Activated CD8-positive, alpha-beta memory T cell treated with anti-CD3 and anti-CD28 coated beads for 48 hours (primary cell): ENCODE measurements around the gene C3orf22.

Experiments
- DNase-seq, 3 experiments: peaks; one replicate each; pipeline ENCODE4 v3.0.0-alpha.2; 2020; ENCODE audit warnings: low read depth in 2 of 3, low spot score in 2 of 3

The C3orf22 gene

DNA sequence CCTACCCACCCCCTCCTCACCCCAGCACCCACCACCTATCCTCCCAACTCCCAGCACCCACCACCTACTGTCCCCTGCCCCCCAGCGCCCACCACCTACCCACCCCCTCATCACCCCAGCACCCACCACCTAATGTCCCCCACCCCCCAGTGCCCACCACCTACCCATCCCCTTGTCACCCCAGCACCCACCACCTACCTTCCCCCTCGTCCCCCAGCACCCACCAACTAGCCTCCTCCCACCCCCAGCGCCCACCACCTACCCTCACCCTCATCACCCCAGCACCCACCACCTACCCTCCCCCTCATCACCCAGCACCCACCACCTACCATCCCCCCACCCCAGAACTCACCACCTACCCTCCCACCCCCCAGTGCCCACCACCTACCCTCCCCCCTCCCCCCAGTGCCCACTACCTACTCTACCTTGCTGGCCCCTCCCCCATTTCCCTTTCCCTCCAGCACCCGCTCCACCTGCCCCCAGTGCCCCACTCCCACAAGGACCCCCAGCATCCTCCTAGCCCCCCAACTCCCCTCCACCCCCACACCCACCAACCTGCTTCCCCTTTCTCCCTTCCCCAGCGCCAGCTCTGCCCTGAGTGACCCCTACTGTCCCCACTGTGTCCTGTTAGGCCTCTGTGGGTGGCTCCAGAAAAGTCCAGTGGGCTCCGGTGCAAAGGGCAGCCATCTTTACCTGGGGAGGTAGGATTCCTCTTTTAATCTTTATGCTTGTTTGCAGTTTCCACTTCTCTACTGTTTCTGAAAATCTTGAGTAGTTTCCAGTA, 42.4 kb downstream of the C3orf22 start:
- DNase-seq, result no peak

DNA sequence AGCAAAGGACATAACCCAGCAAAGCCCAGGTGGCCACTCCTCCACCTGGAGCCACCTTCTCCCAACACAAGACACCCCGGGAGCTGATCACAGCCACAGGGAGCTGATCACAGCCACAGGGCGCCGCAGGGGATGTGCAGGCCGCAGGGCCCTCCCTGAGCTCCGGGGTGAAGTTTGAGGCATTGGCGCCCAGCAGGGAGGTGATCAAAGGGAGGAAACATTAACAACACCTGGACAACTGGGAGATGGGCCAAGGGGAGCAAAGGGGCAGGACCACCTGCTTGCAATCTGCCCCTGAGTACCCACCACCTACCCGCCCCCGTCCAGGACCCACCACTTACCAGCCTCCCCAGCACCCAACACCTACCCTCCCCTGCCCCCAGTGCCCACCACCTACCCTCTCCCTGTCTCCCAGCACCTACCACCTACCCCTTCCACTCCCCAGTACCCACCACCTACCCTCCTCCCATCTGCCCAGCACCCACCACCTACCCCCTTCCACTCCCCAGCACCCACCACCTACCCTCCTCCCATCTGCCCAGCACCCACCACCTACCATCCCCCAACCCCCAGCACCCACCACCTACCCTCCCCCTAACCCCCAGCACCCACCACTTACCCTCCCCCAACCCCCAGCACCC, 43.5 kb downstream of the C3orf22 start:
- DNase-seq, result no peak

DNA sequence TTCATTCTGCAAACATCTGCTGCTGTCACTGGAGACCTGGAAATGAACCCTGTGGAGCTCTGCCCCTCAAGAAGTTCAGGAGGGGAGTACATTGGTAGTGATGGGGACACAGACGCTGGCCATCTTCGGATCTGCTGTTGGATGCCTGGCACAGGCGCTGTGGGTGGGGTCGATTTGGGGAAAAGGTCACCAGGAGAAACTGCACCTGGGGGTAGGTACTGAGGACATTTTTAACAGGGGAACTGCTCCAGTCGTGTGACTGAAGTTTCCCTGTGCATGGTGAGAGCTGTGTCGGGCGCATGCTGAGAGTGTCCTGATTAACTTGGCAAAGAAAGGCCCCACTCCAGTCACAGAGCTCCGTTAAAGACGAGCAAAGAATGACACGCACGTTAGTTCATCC, 44.6 kb downstream of the C3orf22 start:
- no peak for DNase-seq

DNA sequence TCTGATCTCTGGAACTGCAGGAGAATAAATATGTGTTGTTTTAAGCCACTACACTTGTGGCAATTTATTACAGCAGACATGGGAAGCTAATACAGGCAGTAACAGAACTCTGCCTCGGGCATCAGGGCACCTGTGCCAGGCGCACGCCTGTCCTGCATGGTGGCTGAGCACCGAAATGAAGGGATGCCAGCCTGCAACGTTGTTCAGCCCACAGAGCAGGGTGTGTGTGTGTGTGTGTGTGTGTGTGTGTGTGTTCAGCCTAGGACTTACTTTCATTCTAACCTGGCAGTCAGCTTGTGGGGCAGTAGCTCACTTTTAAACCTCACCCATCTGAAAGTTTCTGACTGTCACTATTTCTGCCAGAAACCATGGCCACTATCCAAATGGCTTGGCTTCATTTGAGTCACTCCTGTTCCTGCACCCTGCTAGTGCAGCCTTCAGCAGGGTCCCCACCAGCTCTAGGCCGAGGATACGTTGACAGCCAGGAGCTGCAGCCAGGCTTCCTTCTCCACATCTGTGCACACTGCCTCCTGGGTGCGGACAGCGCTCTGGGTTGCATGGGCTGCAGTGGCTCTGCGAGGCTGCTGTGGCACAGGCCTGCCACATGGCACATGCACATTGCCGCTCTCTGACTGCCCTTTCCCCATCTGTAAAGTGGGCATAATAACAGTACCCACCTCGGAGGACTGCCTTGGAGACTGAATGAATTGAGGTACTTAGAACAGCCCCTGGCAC, 45.6 kb downstream of the C3orf22 start:
- DNase-seq, result no peak

DNA sequence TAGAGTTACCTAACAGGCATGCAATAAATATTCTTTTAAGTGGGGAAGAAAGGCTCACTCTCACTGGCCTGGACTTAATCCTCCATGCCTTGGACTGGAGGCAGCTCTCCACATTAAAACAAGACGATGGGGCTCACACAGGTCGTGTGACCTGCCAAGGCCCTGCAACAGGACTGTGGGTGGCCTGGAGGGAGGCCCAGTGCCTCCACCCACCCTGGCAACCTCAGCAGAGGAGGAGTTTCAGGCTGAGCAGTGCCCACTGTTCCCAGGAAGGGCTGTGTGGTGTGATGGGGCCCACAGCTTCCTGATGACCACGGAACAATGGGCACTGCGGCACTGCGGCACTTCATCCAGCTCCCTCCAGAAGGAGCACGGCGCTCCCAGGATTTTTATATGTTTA, 46.7 kb downstream of the C3orf22 start:
- DNase-seq, result no peak

DNA sequence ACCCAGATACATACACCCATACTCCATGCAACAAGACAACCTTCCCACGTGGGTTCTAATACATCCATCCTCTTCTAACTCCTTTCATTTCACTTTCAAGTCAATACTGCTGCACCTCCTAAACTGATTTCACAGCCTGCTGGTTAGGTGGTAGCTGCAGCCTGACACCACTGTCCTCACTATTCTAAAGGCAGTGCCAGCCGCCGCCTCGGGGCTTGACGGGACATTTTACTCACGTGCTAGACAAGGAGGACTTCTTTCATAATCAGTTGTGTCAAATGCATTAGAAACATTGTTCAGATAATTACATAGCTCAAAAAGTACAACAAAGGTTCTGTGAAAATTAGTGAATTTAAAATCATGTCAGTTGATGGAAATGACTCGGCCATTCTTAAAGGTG, 47.4 kb downstream of the C3orf22 start:
- no peak for DNase-seq

DNA sequence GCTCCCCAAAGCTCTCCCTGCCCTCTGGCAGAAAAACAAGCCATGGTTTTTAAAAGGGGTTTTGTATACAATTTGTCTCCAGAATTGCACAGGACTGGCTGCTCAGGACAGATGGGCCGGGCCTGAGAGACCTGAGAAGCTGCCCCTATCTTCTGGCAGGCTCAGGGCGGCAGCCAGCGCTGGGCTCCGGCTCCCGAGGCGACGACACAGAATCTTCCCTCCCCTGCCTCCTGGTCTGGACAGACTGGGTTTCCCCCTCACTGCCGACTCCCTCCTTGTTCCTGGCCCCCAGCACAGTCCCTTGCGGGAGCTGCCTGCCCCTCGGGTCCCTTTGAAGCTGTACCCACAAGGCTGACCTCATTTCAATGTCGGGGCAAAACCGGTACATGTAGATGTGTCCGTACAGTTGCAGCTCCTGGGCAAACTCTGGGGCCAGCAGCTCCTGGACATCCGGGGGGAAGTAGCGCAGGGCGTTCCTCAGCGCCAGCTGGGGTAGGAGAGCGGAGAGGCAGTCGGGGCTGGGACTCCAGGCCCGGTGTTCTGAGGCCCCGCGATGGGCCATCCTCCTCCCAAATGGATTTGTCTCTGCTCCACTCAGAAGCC, 48.3 kb downstream of the C3orf22 start:
- DNase-seq, result no peak

DNA sequence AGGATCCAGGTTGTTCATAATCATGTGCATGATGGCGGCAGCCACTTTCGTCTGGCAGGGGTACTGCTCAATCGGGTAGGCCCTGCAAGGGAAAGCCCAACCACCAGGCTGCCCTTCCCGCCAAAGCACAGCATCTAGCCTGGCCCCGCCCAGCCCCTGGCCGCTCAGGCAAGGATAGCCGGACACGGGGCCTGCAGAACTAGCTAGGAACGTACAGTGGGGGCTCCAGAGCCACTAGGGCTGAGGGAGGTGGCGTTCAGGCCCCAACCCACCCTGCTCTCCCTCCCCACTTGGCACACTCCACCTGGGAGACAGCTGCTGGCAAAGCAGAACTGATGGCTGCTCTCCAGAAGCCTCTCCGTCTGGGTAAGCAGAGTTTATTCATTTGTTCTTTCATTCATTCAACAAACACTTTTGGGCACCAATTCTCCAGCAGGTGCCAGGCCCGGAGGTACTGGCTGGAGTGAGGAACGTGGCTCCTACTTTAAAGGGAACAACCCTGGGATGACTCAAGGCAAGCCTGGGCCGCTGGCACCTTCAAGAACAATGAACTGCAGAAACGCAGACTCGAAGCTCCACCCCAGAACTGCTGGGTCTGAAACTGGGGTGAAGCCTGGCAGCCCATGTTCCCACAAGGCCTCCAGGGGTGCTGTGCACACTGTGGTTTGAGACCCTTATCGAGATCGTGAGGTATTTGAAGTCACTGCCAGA, 49.0 kb downstream of the C3orf22 start:
- DNase-seq, result no peak

DNA sequence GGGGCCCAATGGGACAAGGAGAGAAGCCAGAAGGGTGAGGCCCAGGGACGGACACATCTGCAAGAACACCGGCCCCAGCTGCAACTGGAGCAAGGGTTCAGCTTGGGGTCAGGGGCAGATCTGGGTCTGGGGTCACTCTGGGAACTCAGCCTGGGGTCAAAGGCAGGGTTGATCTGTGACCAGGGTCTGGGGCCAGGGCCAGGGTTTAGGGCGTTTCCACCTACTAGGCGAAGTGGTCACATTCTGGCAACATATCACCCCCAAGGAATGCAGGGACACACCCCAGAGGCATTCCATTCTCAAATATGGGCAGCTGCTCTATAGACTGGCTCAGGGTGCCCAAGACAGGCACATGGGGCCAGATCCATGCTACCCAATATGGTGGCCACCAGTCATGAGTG, 50.2 kb downstream of the C3orf22 start:
- DNase-seq, result no peak

DNA sequence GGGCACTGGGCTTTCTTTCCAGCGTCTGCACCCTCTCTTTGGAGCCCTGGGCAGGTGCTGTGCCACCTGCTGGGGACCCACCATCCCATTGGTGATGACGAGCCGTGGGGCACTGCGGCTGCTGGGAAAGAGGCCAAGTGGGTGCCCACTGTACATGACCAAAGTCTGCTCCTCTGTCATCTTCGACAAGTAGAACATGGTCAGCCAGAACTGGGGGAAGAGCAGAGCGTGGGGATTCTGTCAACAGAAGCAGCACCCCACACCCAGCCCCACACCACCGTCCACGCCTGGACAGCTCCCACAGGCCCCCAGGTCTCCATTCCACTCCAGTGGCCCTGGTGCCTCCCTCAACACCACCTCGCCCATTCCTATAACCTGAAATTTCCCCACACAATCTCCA, 50.8 kb downstream of the C3orf22 start:
- DNase-seq, result no peak

DNA sequence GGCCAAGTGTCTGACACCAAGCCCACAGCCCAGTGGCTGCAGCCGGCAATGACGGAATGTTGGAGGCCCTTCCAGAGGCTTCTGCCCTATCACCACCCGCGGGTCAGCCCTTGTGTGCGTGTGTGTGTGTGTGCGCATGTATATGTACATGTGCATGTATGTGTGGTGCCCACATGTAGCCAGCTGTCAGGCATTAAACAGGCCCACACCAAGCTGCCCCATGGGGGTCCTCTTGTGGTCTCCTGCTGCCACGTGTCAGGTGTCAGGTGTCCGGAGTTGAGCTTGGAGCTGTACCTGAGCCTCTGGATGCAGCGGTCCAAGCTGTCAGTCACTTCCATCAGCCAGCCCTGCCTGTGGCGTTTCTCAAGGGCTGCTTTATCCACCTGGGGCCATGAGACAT, 55.0 kb downstream of the C3orf22 start:
- DNase-seq, result no peak

DNA sequence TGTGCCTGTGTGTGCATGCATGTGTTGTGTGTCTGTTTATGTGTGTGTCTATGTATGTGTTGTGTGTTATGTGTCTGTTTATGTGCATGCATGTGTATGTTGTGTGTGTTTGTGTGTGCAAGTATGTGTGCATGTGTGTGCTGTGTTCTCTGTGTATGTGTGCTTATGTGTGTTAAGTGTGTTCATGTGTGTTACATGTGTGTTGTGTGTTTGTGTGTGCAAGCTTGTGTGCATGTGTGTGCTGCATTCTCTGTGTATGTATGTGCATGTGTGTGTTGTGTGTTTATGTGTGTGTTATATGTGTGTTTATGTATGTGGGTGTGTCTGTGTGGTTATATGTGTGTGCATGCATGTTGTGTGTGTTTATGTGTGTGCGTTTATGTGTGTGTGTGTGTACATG, 56.1 kb downstream of the C3orf22 start:
- DNase-seq, result no peak

DNA sequence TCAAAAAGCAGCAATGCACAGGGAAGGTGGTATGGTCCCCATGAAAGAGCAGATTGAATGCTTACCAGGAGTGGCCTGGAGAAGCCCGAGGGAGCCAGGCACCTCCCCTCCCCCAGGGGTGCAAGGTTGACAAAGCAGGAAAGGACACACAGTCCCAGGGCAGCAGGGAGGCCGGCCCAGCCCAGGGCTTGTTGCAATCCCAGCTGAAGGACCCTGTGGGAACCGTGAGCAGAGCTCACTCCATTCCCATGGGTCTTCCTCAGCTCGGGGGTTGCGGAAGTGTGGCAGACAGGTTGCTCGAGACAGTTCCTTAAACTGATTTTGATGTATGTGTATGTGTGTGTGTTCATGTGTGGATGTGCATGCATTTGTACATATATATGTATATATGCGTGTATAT, 57.0 kb downstream of the C3orf22 start:
- DNase-seq, result no peak

DNA sequence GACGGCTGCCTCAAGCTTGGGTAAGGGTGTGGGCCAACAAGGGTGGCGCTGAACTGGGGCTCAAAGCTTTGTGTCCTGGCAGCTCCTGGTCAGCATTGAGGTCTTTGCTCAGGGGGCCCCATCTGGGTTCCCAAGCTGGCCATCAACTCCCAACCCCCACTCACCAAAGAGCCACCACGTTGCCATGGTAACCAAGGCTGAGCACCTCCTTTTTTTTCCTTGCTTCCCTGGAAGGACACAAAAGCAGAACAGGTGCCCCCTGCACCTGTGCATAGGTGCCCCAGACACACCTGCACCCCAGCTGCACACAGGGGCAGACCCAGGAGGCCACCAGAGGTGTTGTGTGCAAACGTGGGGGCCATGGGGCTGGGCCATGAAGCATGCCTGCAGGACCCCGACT, 57.7 kb downstream of the C3orf22 start:
- no peak for DNase-seq

DNA sequence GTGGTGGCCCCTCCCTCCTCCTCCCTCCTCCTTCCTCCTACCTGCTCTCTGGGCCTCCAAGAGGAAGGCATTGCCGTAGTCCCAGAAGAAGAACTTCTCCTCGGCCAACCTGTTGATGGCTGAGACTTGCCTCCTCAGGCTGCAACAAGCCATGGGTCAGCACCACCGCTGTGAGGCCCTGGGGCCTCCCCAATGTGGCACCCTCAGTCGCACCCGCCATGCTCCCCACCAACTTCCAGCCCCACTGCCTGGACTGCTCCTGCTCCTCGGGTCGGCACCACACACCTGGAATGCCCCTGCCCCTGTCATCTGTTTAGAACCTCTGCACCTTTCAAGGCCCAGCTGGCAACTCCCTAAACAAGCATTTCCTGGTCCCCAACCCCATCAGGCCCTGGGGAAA, 58.7 kb downstream of the C3orf22 start:
- no peak for DNase-seq
